Thoracic aorta (tissue), 2 donors: ENCODE measurements around the gene PLXNA2. TPM values are rescaled to one million over a fixed set of nuclear protein-coding genes. Genes with fewer than 3 reads are reported as not detected.

ENCODE experiments used
- ATAC-seq: fragments of 150-250 bp; one replicate; pipeline ENCODE4 v1.8.0; 2017; ENCODE audit warnings: low read depth; ENCODE audit not compliant: insufficient number of reproducible peaks, low FRiP score
- DNase-seq: peaks from one replicate; pipeline ENCODE4 v3.0.0-alpha.2; 2020; ENCODE audit warnings: low spot score
- H3K27ac ChIP-seq, 2 donors: fragments of 200-600 bp; sonication (generic); 1 replicate in 1 of 2; 2 replicates in 1 of 2; pipeline ENCODE4 v1.5.1; 2016; ENCODE audit warnings: mild to moderate bottlenecking in 2 of 2, moderate library complexity in 2 of 2
- H3K27me3 ChIP-seq: fragments of 200-600 bp; sonication (generic); replicated peaks from 2 replicates; pipeline ENCODE4 v1.6.0; 2016; ENCODE audit warnings: mild to moderate bottlenecking; ENCODE audit not compliant: insufficient read depth
- H3K36me3 ChIP-seq: fragments of 200-600 bp; sonication (generic); one replicate; pipeline ENCODE4 v1.5.1; 2016
- H3K4me1 ChIP-seq, 2 donors: fragments of 200-600 bp; sonication (generic); 1 replicate in 1 of 2; 2 replicates in 1 of 2; pipeline versions ENCODE4 v1.5.1 to v1.6.0; 2016; ENCODE audit warnings: low read depth in 2 of 2, mild to moderate bottlenecking in 1 of 2; ENCODE audit not compliant: control insufficient read depth in 1 of 2
- H3K4me3 ChIP-seq: fragments of 200-600 bp; sonication (generic); 2 replicates; pipeline ENCODE4 v1.5.1; 2016; ENCODE audit warnings: mild to moderate bottlenecking
- H3K9me3 ChIP-seq: fragments of 200-600 bp; sonication (generic); 2 replicates; pipeline ENCODE4 v1.5.1; 2016
- CTCF ChIP-seq: fragments of 200-600 bp; sonication (generic); IDR thresholded peaks from one replicate; pipeline ENCODE4 v1.5.1; 2019; ENCODE audit warnings: antibody characterized with exemption
- total RNA-seq, 2 donors: library from RNA; depleted of rRNA; stranded (reverse); fragments of >200 nt; gene quantifications; one replicate each; pipeline versions ENCODE4 v1.1.0 to v1.2.3, GENCODE V29; 2016

Gene PLXNA2
- total RNA-seq, 2 donors from 2014 or later = 30.2 to 62.2 TPM

- DNase-seq (no peak), ATAC-seq (no peak)
- no peak for TF ChIP-seq CTCF
- peaks cover 9% of the 10 kb centered on the region for H3K36me3 ChIP-seq
- H3K9me3 ChIP-seq = no peaks in the 10 kb centered on the region
- H3K4me3 ChIP-seq = no peak overlapping the region
- no peaks in the 10 kb centered on the region for H3K27me3 ChIP-seq
- no peak overlapping the region for H3K27ac ChIP-seq
- peaks cover 5 to 14% of the 10 kb centered on the region in 2 donors for H3K4me1 ChIP-seq
These were observed 160.0 kb downstream of the PLXNA2 start for GRCh38 chr1:208084220-208084619.

GRCh38 chr1:208083715-208084085, 160.5 kb downstream of the PLXNA2 start:
- no peak for ATAC-seq
- no peak for TF ChIP-seq CTCF
- peaks cover 9% of the 10 kb centered on the region for H3K36me3 ChIP-seq

GRCh38 chr1:208083016-208083714, 161.0 kb downstream of the PLXNA2 start:
- no peak for DNase-seq
- ATAC-seq = no peak

More at GRCh38 chr1:208083715-208084085, 160.5 kb downstream of the PLXNA2 start:
- DNase-seq = no peak
- H3K4me3 ChIP-seq = no peak overlapping the region
- H3K4me1 ChIP-seq = peaks cover 5 to 15% of the 10 kb centered on the region in 2 donors
- no peak overlapping the region for H3K27ac ChIP-seq
- no peaks in the 10 kb centered on the region for H3K9me3 ChIP-seq
- no peaks in the 10 kb centered on the region for H3K27me3 ChIP-seq

GRCh38 chr1:208081972-208082371, 162.2 kb downstream of the PLXNA2 start:
- H3K27me3 ChIP-seq = no peaks in the 10 kb centered on the region
- no peak overlapping the region for H3K27ac ChIP-seq
- ATAC-seq = no peak
- no peak for DNase-seq
- peaks cover 9% of the 10 kb centered on the region for H3K36me3 ChIP-seq
- peaks cover 5 to 20% of the 10 kb centered on the region in 2 donors for H3K4me1 ChIP-seq
- H3K9me3 ChIP-seq = no peaks in the 10 kb centered on the region
- H3K4me3 ChIP-seq = no peak overlapping the region
- TF ChIP-seq CTCF = no peak

More at GRCh38 chr1:208083016-208083714, 161.0 kb downstream of the PLXNA2 start:
- TF ChIP-seq CTCF = no peak
- peaks cover 9% of the 10 kb centered on the region for H3K36me3 ChIP-seq
- H3K4me1 ChIP-seq = peaks cover 5 to 20% of the 10 kb centered on the region in 2 donors
- H3K9me3 ChIP-seq = no peaks in the 10 kb centered on the region
- H3K4me3 ChIP-seq = no peak overlapping the region
- H3K27me3 ChIP-seq = no peaks in the 10 kb centered on the region
- no peak overlapping the region for H3K27ac ChIP-seq

- Histone ChIP-seq H3K4me3 (no peak overlapping the region), H3K27me3 (no peaks in the 10 kb centered on the region), H3K36me3 (peaks cover 14% of the 10 kb centered on the region), H3K27ac (no peak overlapping the region), H3K9me3 (no peaks in the 10 kb centered on the region), H3K4me1 (peaks cover 0 to 7% of the 10 kb centered on the region in 2 donors)
- ATAC-seq = no peak
- TF ChIP-seq CTCF = no peak
- DNase-seq = no peak
These were observed 163.5 kb downstream of the PLXNA2 start for GRCh38 chr1:208080396-208081286.
